ENCODE data around the gene KMT5C. TPM values are rescaled to one million over a fixed set of nuclear protein-coding genes. Genes with fewer than 3 reads are reported as not detected.

The KMT5C gene
- total and polyA plus RNA-seq, 2 experiments from 2014 or later, result 14.2 to 34.3 TPM

DNA sequence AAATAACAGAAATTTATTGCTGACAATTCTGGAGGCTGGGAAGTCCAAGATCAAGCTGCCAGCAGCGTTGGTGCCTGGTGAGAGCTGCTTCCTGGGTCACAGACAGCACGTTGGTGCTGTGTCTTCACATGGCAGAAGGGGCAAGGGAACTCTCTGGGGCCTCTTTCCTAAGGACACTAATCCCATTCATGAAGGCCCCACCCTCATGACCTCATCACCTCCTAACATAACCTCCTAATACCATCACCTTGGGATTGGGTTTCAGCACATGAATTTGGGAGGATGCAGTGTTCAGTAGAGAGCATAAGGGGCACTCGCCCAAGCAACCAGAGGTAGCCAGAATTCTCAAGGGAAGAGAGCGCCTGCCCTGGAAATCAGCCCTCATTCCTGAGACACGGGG is 30.2 kb upstream of the KMT5C start:
- H3K4me3 Mint-ChIP-seq, result no peak overlapping the region

More for the DNA sequence above, 30.2 kb upstream of the KMT5C start:
- Histone ChIP-seq H2AFZ (no peak overlapping the region), H3K79me2 (replicated peaks; ENCODE audit: insufficient read depth) (no peaks in the 10 kb centered on the region), H3K27ac (ENCODE audit: low read depth) (no peak overlapping the region), H3F3A (replicated peaks; ENCODE audit: low read depth) (peaks cover 11% of the 10 kb centered on the region), H3K36me3 (ENCODE audit: insufficient read depth) (peaks cover 4% of the 10 kb centered on the region), H3K4me1 (ENCODE audit: insufficient read depth) (peaks cover 10% of the 10 kb centered on the region), H3K27me3 (ENCODE audit: insufficient read depth) (no peaks in the 10 kb centered on the region), H3K4me3 (no peak overlapping the region), H3K9me2 (ENCODE audit: insufficient read depth) (no peaks in the 10 kb centered on the region), H4K20me1 (replicated peaks; ENCODE audit: insufficient read depth) (no peaks in the 10 kb centered on the region; the same call in 1 of the 2 replicates), H3K4me2 (no peak overlapping the region)
- H3K27ac Mint-ChIP-seq, result no peak overlapping the region
- peaks cover 42% of the 10 kb centered on the region for H3K36me3 Mint-ChIP-seq (ENCODE audit: low read depth)
- peaks cover 15% of the 10 kb centered on the region for H3K4me1 Mint-ChIP-seq
- no peak for TF ChIP-seq NANOG (IDR thresholded peaks at IDR 0.05; ENCODE audit: borderline replicate concordance)
- TF ChIP-seq POLR2AphosphoS5 (IDR thresholded peaks at IDR 0.05; ENCODE audit: low read depth), result no peak
- no peak for TF ChIP-seq ZNF114 (CRISPR knock-in tag; IDR thresholded peaks at IDR 0.05)
- TF ChIP-seq, protein P1, sequence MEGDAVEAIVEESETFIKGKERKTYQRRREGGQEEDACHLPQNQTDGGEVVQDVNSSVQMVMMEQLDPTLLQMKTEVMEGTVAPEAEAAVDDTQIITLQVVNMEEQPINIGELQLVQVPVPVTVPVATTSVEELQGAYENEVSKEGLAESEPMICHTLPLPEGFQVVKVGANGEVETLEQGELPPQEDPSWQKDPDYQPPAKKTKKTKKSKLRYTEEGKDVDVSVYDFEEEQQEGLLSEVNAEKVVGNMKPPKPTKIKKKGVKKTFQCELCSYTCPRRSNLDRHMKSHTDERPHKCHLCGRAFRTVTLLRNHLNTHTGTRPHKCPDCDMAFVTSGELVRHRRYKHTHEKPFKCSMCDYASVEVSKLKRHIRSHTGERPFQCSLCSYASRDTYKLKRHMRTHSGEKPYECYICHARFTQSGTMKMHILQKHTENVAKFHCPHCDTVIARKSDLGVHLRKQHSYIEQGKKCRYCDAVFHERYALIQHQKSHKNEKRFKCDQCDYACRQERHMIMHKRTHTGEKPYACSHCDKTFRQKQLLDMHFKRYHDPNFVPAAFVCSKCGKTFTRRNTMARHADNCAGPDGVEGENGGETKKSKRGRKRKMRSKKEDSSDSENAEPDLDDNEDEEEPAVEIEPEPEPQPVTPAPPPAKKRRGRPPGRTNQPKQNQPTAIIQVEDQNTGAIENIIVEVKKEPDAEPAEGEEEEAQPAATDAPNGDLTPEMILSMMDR (conservative IDR thresholded peaks at IDR 0.05; ENCODE audit: low read depth in 2 of 2), result no peak
- TF ChIP-seq EZH2phosphoT487 (IDR thresholded peaks at IDR 0.05; ENCODE audit: unreplicated experiment), result no peak
- TF ChIP-seq ZNF331 (CRISPR knock-in tag; IDR thresholded peaks at IDR 0.05; ENCODE audit: low read depth), result no peak
- TF ChIP-seq, protein P2, sequence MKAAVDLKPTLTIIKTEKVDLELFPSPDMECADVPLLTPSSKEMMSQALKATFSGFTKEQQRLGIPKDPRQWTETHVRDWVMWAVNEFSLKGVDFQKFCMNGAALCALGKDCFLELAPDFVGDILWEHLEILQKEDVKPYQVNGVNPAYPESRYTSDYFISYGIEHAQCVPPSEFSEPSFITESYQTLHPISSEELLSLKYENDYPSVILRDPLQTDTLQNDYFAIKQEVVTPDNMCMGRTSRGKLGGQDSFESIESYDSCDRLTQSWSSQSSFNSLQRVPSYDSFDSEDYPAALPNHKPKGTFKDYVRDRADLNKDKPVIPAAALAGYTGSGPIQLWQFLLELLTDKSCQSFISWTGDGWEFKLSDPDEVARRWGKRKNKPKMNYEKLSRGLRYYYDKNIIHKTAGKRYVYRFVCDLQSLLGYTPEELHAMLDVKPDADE (IDR thresholded peaks at IDR 0.05), result no peak
- no peak for TF ChIP-seq JUNB (IDR thresholded peaks at IDR 0.05; ENCODE audit: unreplicated experiment)
- no peak for TF ChIP-seq EZH2 (IDR thresholded peaks at IDR 0.05; ENCODE audit: low read depth, unreplicated experiment)
- TF ChIP-seq CREB1 (CRISPR knock-in tag; IDR thresholded peaks at IDR 0.05; ENCODE audit: low read depth), result no peak
- TF ChIP-seq, protein P3, sequence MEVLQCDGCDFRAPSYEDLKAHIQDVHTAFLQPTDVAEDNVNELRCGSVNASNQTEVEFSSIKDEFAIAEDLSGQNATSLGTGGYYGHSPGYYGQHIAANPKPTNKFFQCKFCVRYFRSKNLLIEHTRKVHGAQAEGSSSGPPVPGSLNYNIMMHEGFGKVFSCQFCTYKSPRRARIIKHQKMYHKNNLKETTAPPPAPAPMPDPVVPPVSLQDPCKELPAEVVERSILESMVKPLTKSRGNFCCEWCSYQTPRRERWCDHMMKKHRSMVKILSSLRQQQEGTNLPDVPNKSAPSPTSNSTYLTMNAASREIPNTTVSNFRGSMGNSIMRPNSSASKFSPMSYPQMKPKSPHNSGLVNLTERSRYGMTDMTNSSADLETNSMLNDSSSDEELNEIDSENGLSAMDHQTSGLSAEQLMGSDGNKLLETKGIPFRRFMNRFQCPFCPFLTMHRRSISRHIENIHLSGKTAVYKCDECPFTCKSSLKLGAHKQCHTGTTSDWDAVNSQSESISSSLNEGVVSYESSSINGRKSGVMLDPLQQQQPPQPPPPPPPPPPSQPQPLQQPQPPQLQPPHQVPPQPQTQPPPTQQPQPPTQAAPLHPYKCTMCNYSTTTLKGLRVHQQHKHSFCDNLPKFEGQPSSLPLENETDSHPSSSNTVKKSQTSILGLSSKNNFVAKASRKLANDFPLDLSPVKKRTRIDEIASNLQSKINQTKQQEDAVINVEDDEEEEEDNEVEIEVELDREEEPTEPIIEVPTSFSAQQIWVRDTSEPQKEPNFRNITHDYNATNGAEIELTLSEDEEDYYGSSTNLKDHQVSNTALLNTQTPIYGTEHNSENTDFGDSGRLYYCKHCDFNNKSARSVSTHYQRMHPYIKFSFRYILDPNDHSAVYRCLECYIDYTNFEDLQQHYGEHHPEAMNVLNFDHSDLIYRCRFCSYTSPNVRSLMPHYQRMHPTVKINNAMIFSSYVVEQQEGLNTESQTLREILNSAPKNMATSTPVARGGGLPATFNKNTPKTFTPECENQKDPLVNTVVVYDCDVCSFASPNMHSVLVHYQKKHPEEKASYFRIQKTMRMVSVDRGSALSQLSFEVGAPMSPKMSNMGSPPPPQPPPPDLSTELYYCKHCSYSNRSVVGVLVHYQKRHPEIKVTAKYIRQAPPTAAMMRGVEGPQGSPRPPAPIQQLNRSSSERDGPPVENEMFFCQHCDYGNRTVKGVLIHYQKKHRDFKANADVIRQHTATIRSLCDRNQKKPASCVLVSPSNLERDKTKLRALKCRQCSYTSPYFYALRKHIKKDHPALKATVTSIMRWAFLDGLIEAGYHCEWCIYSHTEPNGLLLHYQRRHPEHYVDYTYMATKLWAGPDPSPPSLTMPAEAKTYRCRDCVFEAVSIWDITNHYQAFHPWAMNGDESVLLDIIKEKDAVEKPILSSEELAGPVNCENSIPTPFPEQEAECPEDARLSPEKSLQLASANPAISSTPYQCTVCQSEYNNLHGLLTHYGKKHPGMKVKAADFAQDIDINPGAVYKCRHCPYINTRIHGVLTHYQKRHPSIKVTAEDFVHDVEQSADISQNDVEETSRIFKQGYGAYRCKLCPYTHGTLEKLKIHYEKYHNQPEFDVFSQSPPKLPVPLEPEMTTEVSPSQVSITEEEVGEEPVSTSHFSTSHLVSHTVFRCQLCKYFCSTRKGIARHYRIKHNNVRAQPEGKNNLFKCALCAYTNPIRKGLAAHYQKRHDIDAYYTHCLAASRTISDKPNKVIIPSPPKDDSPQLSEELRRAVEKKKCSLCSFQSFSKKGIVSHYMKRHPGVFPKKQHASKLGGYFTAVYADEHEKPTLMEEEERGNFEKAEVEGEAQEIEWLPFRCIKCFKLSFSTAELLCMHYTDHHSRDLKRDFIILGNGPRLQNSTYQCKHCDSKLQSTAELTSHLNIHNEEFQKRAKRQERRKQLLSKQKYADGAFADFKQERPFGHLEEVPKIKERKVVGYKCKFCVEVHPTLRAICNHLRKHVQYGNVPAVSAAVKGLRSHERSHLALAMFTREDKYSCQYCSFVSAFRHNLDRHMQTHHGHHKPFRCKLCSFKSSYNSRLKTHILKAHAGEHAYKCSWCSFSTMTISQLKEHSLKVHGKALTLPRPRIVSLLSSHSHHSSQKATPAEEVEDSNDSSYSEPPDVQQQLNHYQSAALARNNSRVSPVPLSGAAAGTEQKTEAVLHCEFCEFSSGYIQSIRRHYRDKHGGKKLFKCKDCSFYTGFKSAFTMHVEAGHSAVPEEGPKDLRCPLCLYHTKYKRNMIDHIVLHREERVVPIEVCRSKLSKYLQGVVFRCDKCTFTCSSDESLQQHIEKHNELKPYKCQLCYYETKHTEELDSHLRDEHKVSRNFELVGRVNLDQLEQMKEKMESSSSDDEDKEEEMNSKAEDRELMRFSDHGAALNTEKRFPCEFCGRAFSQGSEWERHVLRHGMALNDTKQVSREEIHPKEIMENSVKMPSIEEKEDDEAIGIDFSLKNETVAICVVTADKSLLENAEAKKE (CRISPR knock-in tag; IDR thresholded peaks at IDR 0.05), result no peak
- TF ChIP-seq, protein P4, sequence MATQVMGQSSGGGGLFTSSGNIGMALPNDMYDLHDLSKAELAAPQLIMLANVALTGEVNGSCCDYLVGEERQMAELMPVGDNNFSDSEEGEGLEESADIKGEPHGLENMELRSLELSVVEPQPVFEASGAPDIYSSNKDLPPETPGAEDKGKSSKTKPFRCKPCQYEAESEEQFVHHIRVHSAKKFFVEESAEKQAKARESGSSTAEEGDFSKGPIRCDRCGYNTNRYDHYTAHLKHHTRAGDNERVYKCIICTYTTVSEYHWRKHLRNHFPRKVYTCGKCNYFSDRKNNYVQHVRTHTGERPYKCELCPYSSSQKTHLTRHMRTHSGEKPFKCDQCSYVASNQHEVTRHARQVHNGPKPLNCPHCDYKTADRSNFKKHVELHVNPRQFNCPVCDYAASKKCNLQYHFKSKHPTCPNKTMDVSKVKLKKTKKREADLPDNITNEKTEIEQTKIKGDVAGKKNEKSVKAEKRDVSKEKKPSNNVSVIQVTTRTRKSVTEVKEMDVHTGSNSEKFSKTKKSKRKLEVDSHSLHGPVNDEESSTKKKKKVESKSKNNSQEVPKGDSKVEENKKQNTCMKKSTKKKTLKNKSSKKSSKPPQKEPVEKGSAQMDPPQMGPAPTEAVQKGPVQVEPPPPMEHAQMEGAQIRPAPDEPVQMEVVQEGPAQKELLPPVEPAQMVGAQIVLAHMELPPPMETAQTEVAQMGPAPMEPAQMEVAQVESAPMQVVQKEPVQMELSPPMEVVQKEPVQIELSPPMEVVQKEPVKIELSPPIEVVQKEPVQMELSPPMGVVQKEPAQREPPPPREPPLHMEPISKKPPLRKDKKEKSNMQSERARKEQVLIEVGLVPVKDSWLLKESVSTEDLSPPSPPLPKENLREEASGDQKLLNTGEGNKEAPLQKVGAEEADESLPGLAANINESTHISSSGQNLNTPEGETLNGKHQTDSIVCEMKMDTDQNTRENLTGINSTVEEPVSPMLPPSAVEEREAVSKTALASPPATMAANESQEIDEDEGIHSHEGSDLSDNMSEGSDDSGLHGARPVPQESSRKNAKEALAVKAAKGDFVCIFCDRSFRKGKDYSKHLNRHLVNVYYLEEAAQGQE (IDR thresholded peaks at IDR 0.05; ENCODE audit: unreplicated experiment), result no peak
- no peak for TF ChIP-seq STAT1 (IDR thresholded peaks at IDR 0.05; ENCODE audit: unreplicated experiment)
- DNase-seq (ENCODE audit: low spot score) (no peak), ATAC-seq (no peak)
- peaks cover 14% of the 10 kb centered on the region for H3K27me3 Mint-ChIP-seq (ENCODE audit: insufficient read depth, low read depth, poor library complexity)
- no peaks in the 10 kb centered on the region; the same call in 2 of the 3 replicates for H3K9me3 Mint-ChIP-seq

All from GM23338 (cell line).